Glomerular visceral epithelial cell (primary cell): ENCODE measurements around the gene FOXP1.
A peak's percentile ranks its signal among the peaks of the same experiment; 100 is the strongest.

Source experiments
- DNase-seq: peaks from one replicate; pipeline ENCODE4 v3.0.0-alpha.2; 2016; ENCODE audit errors: extremely low spot score

The FOXP1 gene

GRCh38 chr3:71428841-71429596 lies 154.5 kb downstream of the FOXP1 start:
- DNase-seq: peak; percentile 70

DNA sequence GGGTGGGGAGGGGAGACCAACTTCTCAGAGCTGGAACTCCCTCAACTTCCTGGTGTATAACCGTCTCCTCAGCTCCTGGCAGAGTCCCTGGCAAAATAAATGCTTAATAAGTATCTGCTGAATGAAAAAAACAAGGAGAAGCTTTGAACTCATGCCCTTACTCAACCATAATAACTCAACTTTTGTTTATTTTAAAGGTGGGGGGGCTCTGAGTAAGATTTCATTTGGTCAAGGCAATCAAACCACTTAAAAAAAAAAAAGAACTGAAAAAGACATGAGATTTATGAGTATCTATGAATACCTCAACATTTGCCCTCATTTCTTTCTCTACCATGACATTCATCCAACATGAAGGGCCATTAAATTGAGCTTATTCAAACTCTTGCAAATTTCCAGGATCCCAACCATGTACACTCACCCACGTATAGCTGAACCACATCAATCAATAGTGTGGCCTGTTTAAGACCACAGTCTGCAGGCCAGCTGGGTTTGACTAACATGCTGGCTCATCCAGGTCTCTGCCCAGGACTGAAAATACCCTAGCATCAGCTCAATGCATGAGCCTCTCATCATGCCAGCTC lies 157.9 kb downstream of the FOXP1 start:
- DNase-seq: peak; percentile 90

- peak; percentile 66 for DNase-seq
These were observed 160.2 kb downstream of the FOXP1 start for GRCh38 chr3:71423151-71423906.

DNA sequence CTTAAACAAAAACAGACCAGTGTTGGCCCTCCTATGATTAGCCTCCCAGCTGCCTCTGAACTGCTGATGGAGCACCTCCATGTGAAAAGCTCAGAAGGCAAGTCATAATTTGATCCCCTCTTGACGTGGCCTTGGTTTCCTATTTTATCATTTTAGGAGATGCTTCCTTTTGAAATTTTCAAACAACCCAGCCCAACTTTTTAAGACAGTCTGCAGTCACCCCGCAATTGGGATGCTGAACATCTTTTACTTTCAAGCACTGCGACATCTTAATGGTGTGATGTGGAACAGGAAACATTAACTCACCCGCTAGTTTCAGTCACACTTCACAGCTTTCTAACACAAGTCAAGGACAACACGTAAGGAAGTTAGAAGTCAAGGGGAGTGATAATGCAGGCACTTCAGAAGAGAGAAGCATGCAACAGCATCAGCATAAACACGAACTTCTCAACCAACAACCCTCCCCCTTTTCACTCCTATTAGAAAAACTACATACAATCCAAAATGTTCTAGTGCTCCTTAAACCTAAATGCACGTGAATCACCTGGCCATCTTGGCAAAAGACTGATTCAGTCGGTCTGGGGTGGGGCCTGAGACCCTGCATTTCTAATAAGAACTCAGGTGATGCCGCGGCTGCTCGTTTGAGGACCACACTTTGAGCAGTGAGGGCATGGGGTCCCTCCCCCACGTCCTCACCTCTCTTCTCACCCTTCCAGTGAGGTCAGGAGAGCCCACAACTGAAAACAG lies 161.5 kb downstream of the FOXP1 start:
- DNase-seq: peak; percentile 39

DNA sequence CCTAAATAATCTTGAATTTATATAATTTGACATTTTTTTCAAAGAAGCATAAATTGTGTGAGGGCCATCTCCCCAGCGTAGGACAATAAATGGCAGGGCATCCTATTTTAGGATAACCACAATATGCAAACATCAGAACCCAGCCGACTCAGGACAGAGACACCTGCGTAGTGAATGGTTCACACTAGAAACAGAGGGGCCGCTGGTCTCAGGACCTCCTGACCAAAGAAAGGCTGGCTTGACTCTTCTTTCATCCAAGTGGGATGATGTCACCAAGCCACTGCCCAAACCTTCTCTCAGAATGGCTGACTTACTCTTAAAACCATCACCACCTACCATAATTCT lies 162.1 kb downstream of the FOXP1 start:
- no peak for DNase-seq

DNA sequence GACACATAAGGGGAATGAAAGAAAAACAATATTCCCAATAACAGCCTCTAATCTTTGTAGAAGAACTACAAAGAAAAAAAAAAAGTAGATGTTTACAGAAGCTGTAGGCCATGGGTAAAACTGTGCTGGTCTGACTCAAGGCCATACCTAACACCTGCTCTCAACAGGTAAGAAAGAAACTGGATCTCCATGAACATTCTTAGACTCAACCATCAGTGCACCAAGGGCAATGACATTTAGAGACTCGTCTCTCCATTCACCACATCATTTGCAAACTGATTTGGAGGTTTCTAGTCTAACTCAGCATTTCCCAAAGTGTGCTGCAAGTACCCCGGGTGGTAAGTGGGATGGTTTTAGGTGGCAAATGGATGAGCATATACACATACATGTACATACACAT lies 164.2 kb downstream of the FOXP1 start:
- no peak for DNase-seq

DNA sequence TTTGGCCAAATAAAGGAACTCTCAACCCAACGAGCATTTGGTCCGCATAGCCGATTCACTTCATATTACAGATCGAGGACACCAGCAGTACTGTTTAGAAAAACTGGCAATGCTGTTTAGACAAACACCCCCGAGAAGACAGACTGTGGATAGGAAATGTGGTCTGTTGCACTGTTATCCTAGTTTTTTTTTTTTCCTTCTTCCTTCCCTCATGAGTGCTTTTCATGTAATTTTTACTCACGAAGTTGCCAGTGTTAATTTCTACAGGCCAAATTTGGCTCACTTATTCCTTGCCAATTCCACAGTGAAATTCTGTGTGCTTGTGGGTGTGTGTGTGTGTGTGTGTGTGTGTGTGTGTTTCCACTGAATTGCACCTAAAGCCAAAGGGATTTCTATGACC lies 165.7 kb downstream of the FOXP1 start:
- DNase-seq: no peak

DNA sequence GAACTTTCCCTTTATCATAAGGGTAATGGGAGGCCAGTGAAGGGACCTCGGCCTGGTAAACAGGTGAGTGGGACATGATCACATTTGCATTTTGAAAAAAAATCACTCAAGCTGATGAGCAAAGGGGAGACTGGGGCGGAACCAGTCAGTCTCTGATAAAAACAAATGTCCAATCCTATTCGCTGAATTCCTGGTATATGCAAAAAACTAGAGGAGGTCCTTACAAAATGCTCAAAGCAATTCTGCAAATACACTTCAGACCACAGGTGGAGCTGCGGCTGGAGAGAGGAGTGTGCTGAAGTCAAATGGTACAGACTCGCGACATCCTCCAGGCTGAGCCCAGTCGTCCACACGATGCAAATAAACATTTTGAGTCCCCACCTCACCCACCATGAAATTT lies 166.7 kb downstream of the FOXP1 start:
- no peak for DNase-seq

- no peak for DNase-seq
These were observed 167.8 kb downstream of the FOXP1 start for GRCh38 chr3:71415681-71416122.

- no peak for DNase-seq
These were observed 169.2 kb downstream of the FOXP1 start for GRCh38 chr3:71414189-71414927.

GRCh38 chr3:71413572-71413971 lies 170.0 kb downstream of the FOXP1 start:
- no peak for DNase-seq

DNA sequence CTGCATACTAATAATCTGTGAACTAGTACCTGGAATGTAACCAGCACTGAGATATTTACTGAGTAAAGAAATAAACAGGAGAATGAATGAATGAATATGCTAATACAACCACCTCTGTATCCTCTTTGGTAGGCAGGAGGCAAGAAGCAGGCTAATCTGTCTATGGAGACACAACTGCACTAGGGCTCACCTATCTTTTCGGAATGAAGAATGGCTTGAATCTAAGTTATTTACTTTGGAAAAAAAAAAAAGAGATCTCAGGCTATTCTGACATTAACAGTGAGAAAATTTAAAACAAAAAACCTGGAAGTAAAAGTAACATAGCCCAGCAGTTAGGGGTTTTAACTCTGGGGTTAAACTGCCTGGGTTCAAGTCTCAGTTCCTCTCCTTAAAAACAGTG lies 174.2 kb downstream of the FOXP1 start:
- no peak for DNase-seq

GRCh38 chr3:71408903-71409302 lies 174.6 kb downstream of the FOXP1 start:
- DNase-seq: no peak

- no peak for DNase-seq
These were observed 175.7 kb downstream of the FOXP1 start for GRCh38 chr3:71407823-71408222.

DNA sequence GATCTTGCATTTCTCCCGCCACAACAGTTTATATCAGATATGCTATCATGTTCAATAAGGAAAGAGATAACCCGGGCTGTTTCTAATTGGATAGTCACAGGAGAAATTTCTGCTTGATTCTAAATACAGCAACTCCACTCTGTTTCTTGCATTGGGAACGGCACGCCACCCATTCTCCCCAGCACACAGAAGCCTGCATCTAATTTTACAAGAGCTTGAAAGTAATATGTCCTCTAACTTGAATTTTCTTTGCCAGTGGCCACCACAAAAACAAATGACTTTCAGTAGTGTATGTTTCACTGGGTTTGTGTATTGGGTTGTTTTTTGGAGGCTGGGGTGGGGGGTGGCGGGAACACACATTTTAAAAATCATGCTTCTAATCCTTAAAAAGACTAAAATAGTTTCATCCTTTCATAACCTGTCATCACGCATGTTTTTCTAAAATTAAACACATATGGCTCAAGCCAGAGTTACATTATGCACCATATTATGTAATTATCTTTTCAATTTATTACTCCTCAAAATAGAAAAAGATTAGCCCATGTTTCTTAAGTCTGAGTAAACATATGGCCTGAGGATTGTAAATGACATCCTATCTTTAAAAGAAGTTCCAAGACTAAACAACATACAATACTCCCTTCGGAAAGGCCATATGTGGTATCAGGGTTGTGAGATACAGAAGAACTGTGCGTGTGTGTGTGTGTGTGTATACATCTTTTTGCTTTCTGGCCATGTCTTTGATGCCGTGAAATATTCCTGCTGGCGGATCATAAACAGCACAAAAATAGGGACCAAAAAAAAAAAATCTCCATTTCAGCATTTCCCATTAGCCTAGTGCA lies 176.3 kb downstream of the FOXP1 start:
- DNase-seq: no peak

- DNase-seq: no peak
These were observed 180.6 kb downstream of the FOXP1 start for GRCh38 chr3:71402911-71403310.

DNA sequence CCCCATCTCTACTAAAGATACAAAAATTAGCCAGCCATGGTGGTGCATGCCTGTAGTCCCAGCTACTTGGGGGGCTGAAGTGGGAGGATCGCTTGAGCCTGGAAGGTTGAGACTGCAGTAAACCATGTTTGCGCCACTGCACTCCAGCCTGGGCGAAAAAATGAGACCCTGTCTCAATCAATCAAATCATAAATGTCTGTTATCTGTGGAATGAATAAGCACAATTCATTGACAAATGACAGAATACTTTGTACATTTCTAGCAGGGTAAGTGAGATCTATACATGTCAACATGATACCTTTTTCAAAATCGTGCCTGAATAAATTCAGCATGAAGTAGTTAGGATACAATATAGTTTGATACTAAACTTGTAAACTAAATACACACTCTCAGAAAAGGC lies 181.2 kb downstream of the FOXP1 start:
- no peak for DNase-seq

GRCh38 chr3:71401695-71402231 lies 181.8 kb downstream of the FOXP1 start:
- DNase-seq: no peak

- no peak for DNase-seq
These were observed 182.5 kb downstream of the FOXP1 start for GRCh38 chr3:71400986-71401451.

GRCh38 chr3:71399478-71399877 lies 184.1 kb downstream of the FOXP1 start:
- DNase-seq: no peak
